IMR-90 (cell line): ENCODE results near the gene AFMID. TPM values are rescaled to one million over a fixed set of nuclear protein-coding genes. Genes with fewer than 3 reads are reported as not detected.
A peak's percentile ranks its signal among the peaks of the same experiment; 100 is the strongest.

Experiments
- ATAC-seq: fragments of 200-7000 bp; cut with Tn5 transposase; 2 replicates; pipeline ENCODE4 v1.9.1; 2020; ENCODE audit warnings: low read depth, mild to moderate bottlenecking, moderate library complexity
- BruUV-seq: library from RNA; stranded (reverse); fragments of 400-500 nt; replicated peaks from 2 replicates; lab custom pipeline; 2021; lab: Mats Ljungman, UMichigan
- CTCF ChIA-PET: fragments of 300-600 bp; formaldehyde crosslinking; extraction: SDS; loops from one replicate; lab custom pipeline; 2021; ENCODE audit warnings: antibody characterized with exemption; lab: Yijun Ruan, JAX
- POLR2A ChIA-PET: fragments of 300-600 bp; sonication (Branson Sonifier 250); formaldehyde crosslinking; loops from one replicate; lab custom pipeline; 2022; ENCODE audit warnings: antibody characterized with exemption; ENCODE audit not compliant: unreplicated experiment; lab: Charles Lee
- DNase-seq: peaks from one replicate; pipeline ENCODE4 v3.0.0; 2013
- H2AFZ ChIP-seq: replicated peaks from 2 replicates; pipeline ENCODE3; 2013; ENCODE audit warnings: low read length, mild to moderate bottlenecking; ENCODE audit not compliant: poor library complexity
- H2AK5ac ChIP-seq: 2 replicates; pipeline ENCODE4 v1.6.1; 2013; ENCODE audit warnings: low read depth, low read length, inconsistent platforms
- H2AK9ac ChIP-seq: replicated peaks from 2 replicates; pipeline ENCODE3; 2013; ENCODE audit warnings: mild to moderate bottlenecking, low read depth, low read length, moderate library complexity; ENCODE audit not compliant: poor library complexity
- H2BK120ac ChIP-seq: 2 replicates; pipeline ENCODE4 v1.6.1; 2013; ENCODE audit warnings: low read depth, low read length, inconsistent platforms
- H2BK15ac ChIP-seq: 3 replicates; pipeline ENCODE4 v1.6.1; 2013; ENCODE audit warnings: low read depth, low read length, inconsistent platforms
- H2BK20ac ChIP-seq: 2 replicates; pipeline ENCODE4 v1.6.1; 2013; ENCODE audit warnings: low read depth, mild to moderate bottlenecking, inconsistent platforms, low read length, moderate library complexity
- H2BK5ac ChIP-seq: 2 replicates; pipeline ENCODE4 v1.6.1; 2013; ENCODE audit warnings: mild to moderate bottlenecking, low read depth, low read length, inconsistent platforms; ENCODE audit not compliant: poor library complexity, severe bottlenecking
- H3K14ac ChIP-seq: replicated peaks from 2 replicates; pipeline ENCODE4 v1.6.1; 2013; ENCODE audit warnings: low read depth, low read length, inconsistent platforms
- H3K18ac ChIP-seq: 2 replicates; pipeline ENCODE4 v1.6.1; 2013; ENCODE audit warnings: low read depth, low read length, control low read depth
- H3K23ac ChIP-seq: 2 replicates; pipeline ENCODE4 v1.6.1; 2013; ENCODE audit warnings: low read depth, low read length, inconsistent platforms
- H3K27ac ChIP-seq: 2 replicates; pipeline ENCODE4 v1.5.1; 2013; ENCODE audit warnings: mild to moderate bottlenecking, control low read depth, low read length; ENCODE audit not compliant: insufficient read depth
- H3K27me3 ChIP-seq: 2 replicates; pipeline ENCODE4 v1.6.1; 2013; ENCODE audit warnings: low read length; ENCODE audit not compliant: control insufficient read depth, insufficient read depth
- H3K36me3 ChIP-seq: 2 replicates; pipeline ENCODE4 v1.6.1; 2013; ENCODE audit warnings: low read length, mixed read lengths; ENCODE audit not compliant: control insufficient read depth, insufficient read depth
- H3K4ac ChIP-seq: 2 replicates; pipeline ENCODE4 v1.6.1; 2013; ENCODE audit warnings: low read depth, low read length, inconsistent platforms
- H3K4me1 ChIP-seq: 2 replicates; pipeline ENCODE4 v1.6.1; 2013; ENCODE audit warnings: low read length, mixed read lengths; ENCODE audit not compliant: control insufficient read depth, insufficient read depth
- H3K4me2 ChIP-seq: 2 replicates; pipeline ENCODE4 v1.6.1; 2013; ENCODE audit warnings: low read depth, mild to moderate bottlenecking, control low read depth, low read length, moderate library complexity
- H3K4me3 ChIP-seq: 2 replicates; pipeline ENCODE4 v1.5.1; 2013; ENCODE audit warnings: low read depth, mild to moderate bottlenecking, control low read depth, low read length, moderate library complexity; ENCODE audit not compliant: insufficient read depth
- H3K56ac ChIP-seq: 2 replicates; pipeline ENCODE4 v1.6.1; 2013; ENCODE audit warnings: low read length, inconsistent platforms; ENCODE audit not compliant: insufficient read depth; ENCODE audit errors: extremely low read depth
- H3K79me1 ChIP-seq, 2 experiments: 2 replicates each; pipeline ENCODE4 v1.6.1; 2013; ENCODE audit warnings: low read length in 2 of 2, inconsistent platforms in 1 of 2, low read depth in 1 of 2
- H3K9ac ChIP-seq: 2 replicates; pipeline ENCODE4 v1.6.1; 2013; ENCODE audit warnings: low read depth, low read length, control low read depth
- H3K9me1 ChIP-seq: 2 replicates; pipeline ENCODE4 v1.6.1; 2013; ENCODE audit warnings: low read length, inconsistent platforms; ENCODE audit not compliant: insufficient read depth
- H3K9me3 ChIP-seq: 2 replicates; pipeline ENCODE4 v1.6.1; 2013; ENCODE audit warnings: low read length; ENCODE audit not compliant: control insufficient read depth, insufficient read depth
- H4K20me1 ChIP-seq: 2 replicates; pipeline ENCODE4 v1.6.1; 2013; ENCODE audit warnings: low read length, inconsistent platforms; ENCODE audit not compliant: insufficient read depth
- H4K5ac ChIP-seq: 2 replicates; pipeline ENCODE4 v1.6.1; 2013; ENCODE audit warnings: mild to moderate bottlenecking, low read depth, low read length, control low read depth
- H4K8ac ChIP-seq, 2 experiments: 2 replicates each; pipeline ENCODE4 v1.6.1; 2013; ENCODE audit warnings: low read depth in 2 of 2, low read length in 2 of 2, control low read depth in 1 of 2, inconsistent platforms in 1 of 2
- H4K91ac ChIP-seq: 2 replicates; pipeline ENCODE4 v1.6.1; 2013; ENCODE audit warnings: low read depth, low read length, inconsistent platforms; ENCODE audit not compliant: insufficient read depth
- BHLHE40 ChIP-seq: fragments of 150-350 bp; IDR thresholded peaks from 2 replicates; pipeline ENCODE4 v1.6.1; 2016; ENCODE audit warnings: mild to moderate bottlenecking, low read depth, low read length
- ELK1 ChIP-seq: fragments of 150-350 bp; IDR thresholded peaks from 2 replicates; pipeline ENCODE4 v1.6.1; 2016; ENCODE audit warnings: low read depth, mild to moderate bottlenecking, low read length, moderate library complexity, borderline replicate concordance
- NFE2L2 ChIP-seq: fragments of 150-350 bp; IDR thresholded peaks from 2 replicates; pipeline ENCODE4 v1.6.1; 2016; ENCODE audit warnings: low read depth, mild to moderate bottlenecking, low read length
- POLR2A ChIP-seq: IDR thresholded peaks from 2 replicates; pipeline ENCODE4 v1.6.1; 2012; ENCODE audit warnings: mild to moderate bottlenecking, low read depth, low read length
- RAD21 ChIP-seq: IDR thresholded peaks from 2 replicates; pipeline ENCODE4 v1.6.1; 2012; ENCODE audit warnings: low read length, improper control_type of control experiment
- RCOR1 ChIP-seq: IDR thresholded peaks from 2 replicates; pipeline ENCODE4 v1.6.1; 2012; ENCODE audit warnings: mild to moderate bottlenecking, low read length, improper control_type of control experiment; ENCODE audit not compliant: insufficient replicate concordance
- USF2 ChIP-seq: fragments of 150-350 bp; IDR thresholded peaks from 2 replicates; pipeline ENCODE4 v1.6.1; 2017; ENCODE audit warnings: mild to moderate bottlenecking, antibody characterized with exemption, low read length, low read depth
- WGBS, 2 experiments: methylation state at CpG; one replicate each; pipeline versions ENCODE4 v1.1.5 to v1.1.7; 2013; ENCODE audit warnings: missing lambda C conversion rate in 2 of 2; ENCODE audit not compliant: insufficient read length in 1 of 2; ENCODE audit errors: extremely low coverage in 2 of 2; 5-methylcytosine and 5-hydroxymethylcytosine counted together
- dilution Hi-C: fragments of 300-500 bp; cut with HindIII; formaldehyde crosslinking; loops from one replicate; pipeline ENCODE4 v1.14.3; 2018; ENCODE audit warnings: low sequenced_read_pairs; ENCODE audit not compliant: unreplicated experiment
- in situ Hi-C: fragments of 300-500 bp; cut with MboI; formaldehyde crosslinking; loops from 3 replicates; pipeline ENCODE4 v1.14.3; 2019; ENCODE audit warnings: low sequenced_read_pairs, inconsistent platforms, mixed read lengths
- intact Hi-C: fragments of 100-400 bp; cut with micrococcal nuclease; formaldehyde crosslinking; loops from 2 replicates; pipeline ENCODE4 v1.10.0; 2022
- polyA plus RNA-seq, 3 experiments: library from polyadenylated mRNA; depleted of rRNA; stranded (reverse); fragments of >200 nt; gene quantifications; 2 replicates each; pipeline ENCODE4 v1.2.3, GENCODE V29; 2012; ENCODE audit warnings: low replicate concordance in 1 of 3
- total RNA-seq: library from RNA; depleted of rRNA; stranded (reverse); fragments of >200 nt; gene quantifications from 2 replicates; pipeline ENCODE4 v1.2.3, GENCODE V29; 2012

Gene AFMID
- total and polyA plus RNA-seq, 2 of the 4 experiments (the other 2 are of a cell fraction), result 41.0 to 65.1 TPM

GRCh38 chr17:78180083-78180482 is 7.1 kb upstream of the AFMID start:
- Histone ChIP-seq H3K9me1 (peaks cover 16% of the 10 kb centered on the region; the same call in 1 of the 2 replicates), H3K18ac (peak overlapping the region; percentile 92), H2BK20ac (peak overlapping the region; percentile 38), H3K4me1 (peaks cover 13% of the 10 kb centered on the region), H2AK5ac (no peak overlapping the region), H3K9ac (peak overlapping the region; percentile 24; the same call in 1 of the 2 replicates), H4K5ac (peak overlapping the region; percentile 88), H3K27me3 (no peaks in the 10 kb centered on the region), H3K36me3 (no peaks in the 10 kb centered on the region; the same call in 1 of the 2 replicates), H2BK120ac (peak overlapping the region; percentile 86), H3K14ac (peak overlapping the region; percentile 73), H3K79me1 (peaks cover 16 to 63% of the 10 kb centered on the region in 2 experiments; a peak in 3 of 4 replicates), H4K91ac (peak overlapping the region; percentile 43), H3K4me2 (peak overlapping the region; percentile 94), H2AFZ (peak overlapping the region; percentile 64), H2BK15ac (0 out of 3 replicates have a peak overlapping the region, but pooled peaks have one; percentile 6), H3K4me3 (peak overlapping the region; percentile 35), H3K27ac (peak overlapping the region; percentile 34; the same call in 1 of the 2 replicates), H3K9me3 (no peaks in the 10 kb centered on the region), H2BK5ac (peak overlapping the region; percentile 64), H3K4ac (peak overlapping the region; percentile 63), H2AK9ac (peak overlapping the region; percentile 76), H3K56ac (peak overlapping the region; percentile 38; the same call in 1 of the 2 replicates), H3K23ac (peak overlapping the region; percentile 18; the same call in 1 of the 2 replicates), H4K20me1 (0 out of 2 replicates have a peak, but pooled peaks cover 6% of the 10 kb centered on the region), H4K8ac (peak overlapping the region in 1 of 2 experiments; percentile 90; a peak in 3 of 4 replicates)
- in situ Hi-C loops, result no loop called here
- POLR2A ChIA-PET, result no interaction called here
- dilution Hi-C loops, result no loop called here
- BruUV-seq, result no TSS peak
- DNase-seq, result peak; percentile 50
- WGBS, 2 experiments, result 33% methylated on average over 5 of the region's 14 CpGs; no CpG with 5 or more reads in 1 of the 2 experiments
- TF ChIP-seq RCOR1 (no peak), RAD21 (no peak), USF2 (no peak), BHLHE40 (no peak), POLR2A (no peak), NFE2L2 (no peak), ELK1 (no peak)
- CTCF ChIA-PET, result no interaction called here
- peak; percentile 42 for ATAC-seq
- intact Hi-C loops, result no loop called here
